Measurements from ENCODE around the gene C10orf143.

The C10orf143 gene

DNA sequence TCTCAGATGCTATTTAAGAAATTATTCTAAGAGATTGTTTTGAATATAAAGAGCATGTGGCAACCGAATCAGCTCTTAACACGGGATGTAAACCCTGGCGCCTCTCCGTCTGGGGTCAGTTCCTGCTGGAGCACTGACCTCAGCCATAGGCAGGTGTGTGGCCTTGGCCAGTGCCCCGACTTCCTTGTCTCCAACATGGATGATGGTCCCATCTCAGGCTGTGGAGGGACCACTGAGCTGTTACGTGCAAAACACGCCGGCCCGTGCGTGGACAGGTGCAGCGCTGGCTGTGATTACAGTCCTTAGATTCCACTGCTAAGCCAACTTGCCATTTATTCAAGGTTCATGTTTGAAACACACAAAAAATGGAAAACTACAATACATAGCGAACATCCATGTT is 59.9 kb downstream of the C10orf143 start:
- DNase-seq = no peak

- DNase-seq = no peak
These were observed 60.6 kb downstream of the C10orf143 start for GRCh38 chr10:130049987-130050386.

- DNase-seq = no peak
These were observed 61.4 kb downstream of the C10orf143 start for GRCh38 chr10:130049244-130049643.

- DNase-seq = no peak
These were observed 62.5 kb downstream of the C10orf143 start for GRCh38 chr10:130048081-130048480.

- no peak for DNase-seq
These were observed 63.3 kb downstream of the C10orf143 start for GRCh38 chr10:130047336-130047735.

- no peak for DNase-seq
These were observed 64.0 kb downstream of the C10orf143 start for GRCh38 chr10:130046591-130046990.

DNA sequence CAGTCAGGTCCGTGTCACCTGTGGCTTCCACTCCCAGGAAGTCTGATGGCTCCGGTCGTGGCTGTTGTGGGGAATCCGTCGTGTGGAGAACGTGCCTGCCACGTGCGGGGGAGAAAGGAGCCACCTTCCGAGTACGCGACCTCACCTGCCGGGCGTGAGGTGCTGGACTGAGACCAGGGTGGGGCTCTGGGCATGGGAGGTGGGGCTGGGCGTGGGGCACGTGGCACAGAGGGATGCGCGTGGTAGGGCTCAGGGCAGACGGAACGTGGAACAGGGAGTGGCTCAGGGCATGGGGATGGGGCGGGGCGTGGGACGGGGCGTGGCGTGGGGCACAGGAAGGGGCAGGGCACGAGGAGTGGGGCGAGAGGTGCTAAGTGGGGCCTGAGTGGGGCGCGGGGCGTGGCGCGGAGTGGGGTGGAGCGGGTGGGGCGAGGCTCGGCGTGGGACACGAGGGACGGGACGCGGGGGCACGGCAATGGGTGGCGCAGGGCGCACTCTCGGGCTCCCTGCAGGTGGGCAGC is 64.8 kb downstream of the C10orf143 start:
- DNase-seq = no peak

DNA sequence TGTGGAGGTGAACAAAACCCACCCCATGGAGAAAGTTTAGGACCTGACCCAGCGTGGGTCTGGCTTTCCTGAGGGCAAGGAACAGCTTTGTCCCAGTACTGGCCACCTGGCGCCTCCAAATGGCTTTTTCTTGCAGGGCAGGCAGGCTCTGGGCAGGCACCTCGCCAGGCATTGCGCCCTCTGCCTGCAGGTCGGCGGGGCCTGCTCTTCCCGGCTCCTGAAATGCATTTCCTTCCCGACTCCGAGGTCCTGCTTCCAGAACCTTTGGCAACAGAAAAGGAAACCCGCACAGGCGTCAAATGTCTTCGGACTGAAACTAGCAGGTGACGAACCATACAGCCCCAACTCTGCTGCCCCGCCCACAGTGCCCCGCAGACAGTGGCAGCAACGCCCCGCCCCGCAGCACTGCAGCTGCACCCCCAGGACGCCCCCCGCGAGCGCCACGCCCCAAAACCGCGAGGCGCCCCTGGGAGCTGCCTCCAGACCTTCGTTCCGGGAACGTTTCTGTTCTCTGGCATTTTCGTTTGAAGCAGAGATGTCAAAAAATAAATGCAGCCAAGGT is 65.5 kb downstream of the C10orf143 start:
- DNase-seq = no peak

- no peak for DNase-seq
These were observed 66.3 kb downstream of the C10orf143 start for GRCh38 chr10:130044067-130045061.

GRCh38 chr10:130043491-130043890 is 67.1 kb downstream of the C10orf143 start:
- DNase-seq = no peak

- DNase-seq = no peak
These were observed 68.2 kb downstream of the C10orf143 start for GRCh38 chr10:130042381-130042780.

- no peak for DNase-seq
These were observed 68.9 kb downstream of the C10orf143 start for GRCh38 chr10:130041451-130042371.

DNA sequence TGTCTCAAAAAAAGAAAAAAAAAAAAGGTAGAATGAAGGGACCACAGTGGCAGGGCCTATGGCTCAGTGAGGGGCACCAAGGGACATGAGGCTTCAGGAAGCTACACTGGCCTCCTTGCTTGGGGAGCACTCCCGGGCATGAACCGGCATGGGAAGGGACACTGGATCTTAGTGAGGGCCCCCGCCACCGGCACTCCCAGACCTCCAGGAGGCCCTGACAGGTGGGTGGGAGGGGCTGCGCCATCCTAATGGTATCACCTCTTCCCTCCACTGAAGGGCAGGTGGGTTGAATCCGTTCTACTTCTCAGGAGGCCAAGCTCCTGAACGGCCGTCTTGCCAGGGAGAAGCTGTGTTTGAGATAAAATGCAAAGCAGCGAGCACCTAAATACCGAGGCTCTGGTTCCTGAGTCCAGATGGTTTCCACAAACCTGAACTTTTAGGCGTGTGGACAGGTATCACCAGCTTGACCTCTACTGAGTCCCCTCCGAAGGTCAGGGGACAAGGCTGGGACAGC is 69.8 kb downstream of the C10orf143 start:
- DNase-seq = no peak

- DNase-seq = no peak
These were observed 70.3 kb downstream of the C10orf143 start for GRCh38 chr10:130040351-130040750.

DNA sequence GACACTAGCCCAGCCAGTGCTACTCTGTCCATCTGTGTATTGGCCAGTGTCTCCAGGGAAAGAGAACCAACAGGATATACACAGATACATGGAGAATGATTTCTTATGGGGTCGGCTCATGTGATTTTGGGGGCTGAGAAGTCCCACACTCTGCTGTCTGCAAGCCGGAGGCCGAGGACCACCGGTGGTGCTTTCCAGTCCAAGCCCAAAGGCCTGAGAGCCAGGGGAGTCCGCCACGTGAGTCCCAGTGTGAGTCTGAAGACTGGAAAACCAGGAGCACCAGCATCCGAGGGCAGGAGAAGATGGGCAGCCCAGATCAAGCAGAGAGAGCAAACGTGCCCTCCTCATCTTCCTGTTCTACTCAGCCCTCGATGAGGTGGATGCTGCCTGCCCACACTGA is 71.5 kb downstream of the C10orf143 start:
- DNase-seq = no peak

DNA sequence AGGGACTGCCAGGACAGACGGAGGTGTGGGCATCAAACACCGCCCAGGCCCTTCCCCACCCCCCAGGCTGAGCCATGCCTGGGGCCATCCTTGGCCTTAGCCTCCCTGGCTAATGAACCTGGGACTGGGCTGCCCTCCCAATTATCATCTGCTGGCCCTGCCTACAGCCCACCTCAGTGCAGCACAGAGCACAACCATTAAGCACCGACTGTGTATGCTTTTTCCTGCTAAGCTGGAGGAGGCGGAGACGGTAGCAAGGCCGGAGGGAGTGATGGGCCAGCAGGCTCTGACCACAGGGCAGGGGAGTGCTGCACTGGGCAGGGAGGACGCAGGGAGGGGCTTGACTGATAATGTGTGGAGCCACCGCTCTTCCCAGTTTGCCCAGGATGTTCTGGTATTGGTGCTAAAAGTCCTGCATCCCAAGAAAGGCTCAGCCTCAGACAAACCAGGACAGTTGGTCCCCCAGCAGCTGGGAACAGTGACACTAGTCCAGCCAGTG is 72.0 kb downstream of the C10orf143 start:
- DNase-seq = no peak

DNA sequence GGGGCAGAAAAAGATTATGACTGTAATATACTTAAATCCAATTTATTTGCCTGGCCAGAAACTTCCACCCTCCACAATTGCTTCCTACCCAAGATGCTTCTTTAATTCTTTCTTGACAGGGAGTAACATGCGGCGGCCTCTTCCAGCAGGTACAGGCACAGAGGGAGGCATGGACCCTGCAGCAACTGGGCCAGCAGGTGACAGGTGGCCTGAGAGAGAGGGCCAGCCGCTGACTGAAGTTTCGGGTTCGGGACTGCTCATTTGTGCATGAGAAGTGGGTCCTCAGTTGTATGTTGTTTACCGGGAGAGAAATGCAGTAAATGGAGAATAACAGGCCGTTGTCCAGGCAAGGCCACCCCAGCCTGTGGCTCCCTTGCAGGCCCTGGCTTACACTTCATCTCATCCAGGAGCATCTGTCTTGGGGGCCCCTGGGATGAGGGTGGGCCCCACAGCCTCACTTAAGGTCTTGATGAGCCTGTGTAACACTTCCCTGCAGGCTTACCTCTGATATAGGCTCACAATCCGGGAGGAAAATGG is 72.5 kb downstream of the C10orf143 start:
- DNase-seq = no peak

GRCh38 chr10:130037169-130037661 is 73.4 kb downstream of the C10orf143 start:
- no peak for DNase-seq

DNA sequence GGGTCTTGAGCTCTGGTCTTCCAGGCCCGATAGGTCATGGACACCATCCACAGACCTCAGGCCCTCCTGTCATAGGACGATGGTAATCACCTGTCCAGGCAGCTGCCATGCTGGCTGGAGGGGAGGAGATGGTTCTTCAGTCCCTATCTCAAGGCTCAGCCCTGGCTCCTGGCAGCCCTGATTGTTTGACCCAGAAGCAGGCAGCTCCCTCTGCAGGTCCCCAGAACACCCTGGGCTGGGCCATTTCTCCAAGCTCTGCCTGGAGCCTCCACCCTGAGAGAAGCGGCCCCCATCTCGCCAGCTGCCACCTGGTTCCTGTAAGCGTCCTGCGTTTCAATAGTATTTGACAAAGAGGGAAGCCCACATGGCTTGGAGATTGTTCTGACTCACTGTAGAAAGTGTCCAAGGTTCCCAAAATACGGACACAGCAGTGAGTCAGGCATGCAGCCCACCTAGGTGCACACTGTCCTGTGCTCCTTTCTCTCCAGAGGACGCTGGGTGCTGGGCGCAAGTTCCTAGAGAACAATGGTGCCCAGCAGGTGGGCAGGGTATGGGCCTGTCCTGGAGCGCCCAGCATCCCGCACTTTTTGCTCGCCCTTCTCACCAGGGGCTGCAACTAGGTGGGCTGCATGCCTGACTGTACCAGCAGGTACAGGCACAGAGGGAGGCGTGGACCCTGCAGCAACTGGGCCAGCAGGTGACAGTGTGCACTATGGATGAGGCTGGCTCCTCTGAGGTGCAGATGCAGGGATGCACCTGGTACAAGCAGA is 74.1 kb downstream of the C10orf143 start:
- DNase-seq = no peak

GRCh38 chr10:130029209-130029608 is 81.4 kb downstream of the C10orf143 start:
- DNase-seq = no peak

GRCh38 chr10:130028465-130028819 is 82.2 kb downstream of the C10orf143 start:
- DNase-seq = no peak

All from GF-D8 (cell line).